Activated T-helper 1 cell treated with anti-CD3 and anti-CD28 coated beads, Interleukin-12 subunit alpha, Interleukin-12 subunit beta, Interleukin-2, Interleukin-4 antibody, amounts not matched to agents 30 ng/mL and 10 ng/mL and 1 ng/mL, durations not matched to agents 14 hours and 24 hours and 36 hours (primary cell): ENCODE measurements around the gene TBC1D9. TPM values are rescaled to one million over a fixed set of nuclear protein-coding genes. Genes with fewer than 3 reads are reported as not detected.

ENCODE experiments used
- DNase-seq: peaks from one replicate; pipeline ENCODE4 v3.0.0; 2021; ENCODE audit warnings: low spot score
- H3K27ac Mint-ChIP-seq: one replicate; pipeline ENCODE4 v1.8.0; 2021; ENCODE audit warnings: mild to moderate bottlenecking, mixed read lengths
- H3K27me3 Mint-ChIP-seq: one replicate; pipeline ENCODE4 v1.8.0; 2022; ENCODE audit warnings: mild to moderate bottlenecking, moderate library complexity, mixed read lengths; ENCODE audit not compliant: insufficient read depth
- H3K36me3 Mint-ChIP-seq: one replicate; pipeline ENCODE4 v1.8.0; 2021; ENCODE audit warnings: low read depth, mixed read lengths
- H3K4me1 Mint-ChIP-seq: one replicate; pipeline ENCODE4 v1.8.0; 2021; ENCODE audit warnings: low read depth, mixed read lengths
- H3K4me3 Mint-ChIP-seq: one replicate; pipeline ENCODE4 v1.8.0; 2021; ENCODE audit warnings: mild to moderate bottlenecking, moderate library complexity, mixed read lengths
- H3K9me3 Mint-ChIP-seq: one replicate; pipeline ENCODE4 v1.8.0; 2021; ENCODE audit warnings: mixed read lengths
- intact Hi-C: fragments of 100-400 bp; cut with micrococcal nuclease; formaldehyde crosslinking; loops from one replicate; pipeline ENCODE4 v1.15.1; 2024
- total RNA-seq: library from RNA; stranded (reverse); gene quantifications from 2 replicates; pipeline ENCODE4 v1.2.3, GENCODE V29; 2022

Gene TBC1D9
- total RNA-seq, 1 donor from 2014 or later = not detected

GRCh38 chr4:140622333-140622958 is 133.7 kb downstream of the TBC1D9 start:
- no peak overlapping the region for H3K27ac Mint-ChIP-seq
- intact Hi-C loops = no loop called here
- no peaks in the 10 kb centered on the region for H3K36me3 Mint-ChIP-seq
- DNase-seq = no peak
- H3K9me3 Mint-ChIP-seq = no peaks in the 10 kb centered on the region
- H3K4me3 Mint-ChIP-seq = no peak overlapping the region
- peaks cover 1% of the 10 kb centered on the region for H3K27me3 Mint-ChIP-seq
- no peaks in the 10 kb centered on the region for H3K4me1 Mint-ChIP-seq

- DNase-seq = no peak
- no peak overlapping the region for H3K27ac Mint-ChIP-seq
- H3K4me1 Mint-ChIP-seq = no peaks in the 10 kb centered on the region
- peaks cover 1% of the 10 kb centered on the region for H3K27me3 Mint-ChIP-seq
- intact Hi-C loops = no loop called here
- H3K4me3 Mint-ChIP-seq = no peak overlapping the region
- H3K9me3 Mint-ChIP-seq = no peaks in the 10 kb centered on the region
- H3K36me3 Mint-ChIP-seq = no peaks in the 10 kb centered on the region
These were observed 135.0 kb downstream of the TBC1D9 start for GRCh38 chr4:140621161-140621560.

GRCh38 chr4:140617499-140618248 is 138.5 kb downstream of the TBC1D9 start:
- H3K27ac Mint-ChIP-seq = no peak overlapping the region
- no peak overlapping the region for H3K4me3 Mint-ChIP-seq
- H3K4me1 Mint-ChIP-seq = no peaks in the 10 kb centered on the region
- DNase-seq = no peak
- peaks cover 3% of the 10 kb centered on the region for H3K27me3 Mint-ChIP-seq
- no peaks in the 10 kb centered on the region for H3K36me3 Mint-ChIP-seq
- intact Hi-C loops = no loop called here
- no peaks in the 10 kb centered on the region for H3K9me3 Mint-ChIP-seq

GRCh38 chr4:140615451-140615850 is 140.7 kb downstream of the TBC1D9 start:
- H3K4me1 Mint-ChIP-seq = no peaks in the 10 kb centered on the region
- H3K27ac Mint-ChIP-seq = no peak overlapping the region
- intact Hi-C loops = no loop called here
- no peaks in the 10 kb centered on the region for H3K36me3 Mint-ChIP-seq
- peaks cover 8% of the 10 kb centered on the region for H3K27me3 Mint-ChIP-seq
- no peak for DNase-seq
- no peaks in the 10 kb centered on the region for H3K9me3 Mint-ChIP-seq
- H3K4me3 Mint-ChIP-seq = no peak overlapping the region

GRCh38 chr4:140612357-140612756 is 143.8 kb downstream of the TBC1D9 start:
- H3K27ac Mint-ChIP-seq = no peak overlapping the region
- peaks cover 11% of the 10 kb centered on the region for H3K27me3 Mint-ChIP-seq
- intact Hi-C loops = no loop called here
- no peak for DNase-seq
- H3K4me3 Mint-ChIP-seq = no peak overlapping the region
- H3K9me3 Mint-ChIP-seq = no peaks in the 10 kb centered on the region
- no peaks in the 10 kb centered on the region for H3K4me1 Mint-ChIP-seq
- H3K36me3 Mint-ChIP-seq = no peaks in the 10 kb centered on the region

GRCh38 chr4:140611854-140612253 is 144.3 kb downstream of the TBC1D9 start:
- no peaks in the 10 kb centered on the region for H3K9me3 Mint-ChIP-seq
- H3K27me3 Mint-ChIP-seq = peaks cover 11% of the 10 kb centered on the region
- intact Hi-C loops = no loop called here
- H3K4me1 Mint-ChIP-seq = no peaks in the 10 kb centered on the region
- no peaks in the 10 kb centered on the region for H3K36me3 Mint-ChIP-seq
- DNase-seq = no peak
- H3K4me3 Mint-ChIP-seq = no peak overlapping the region
- H3K27ac Mint-ChIP-seq = no peak overlapping the region

GRCh38 chr4:140609548-140610425 is 146.4 kb downstream of the TBC1D9 start:
- DNase-seq = no peak
- H3K4me3 Mint-ChIP-seq = no peak overlapping the region
- intact Hi-C loops = loop anchor here (1.0 kb wide), 2 partner anchors 86 to 249 kb away; no protein-coding TSS in a partner anchor
- no peaks in the 10 kb centered on the region for H3K9me3 Mint-ChIP-seq
- no peak overlapping the region for H3K27ac Mint-ChIP-seq
- no peaks in the 10 kb centered on the region for H3K4me1 Mint-ChIP-seq
- no peaks in the 10 kb centered on the region for H3K36me3 Mint-ChIP-seq
- H3K27me3 Mint-ChIP-seq = peaks cover 13% of the 10 kb centered on the region

GRCh38 chr4:140607852-140608251 is 148.3 kb downstream of the TBC1D9 start:
- Mint-ChIP-seq H3K9me3 (no peaks in the 10 kb centered on the region), H3K36me3 (no peaks in the 10 kb centered on the region), H3K4me1 (no peaks in the 10 kb centered on the region), H3K4me3 (no peak overlapping the region), H3K27ac (no peak overlapping the region), H3K27me3 (peaks cover 13% of the 10 kb centered on the region)
- intact Hi-C loops = no loop called here
- no peak for DNase-seq

GRCh38 chr4:140604544-140604943 is 151.6 kb downstream of the TBC1D9 start:
- intact Hi-C loops = no loop called here
- Mint-ChIP-seq H3K4me1 (no peaks in the 10 kb centered on the region), H3K4me3 (no peak overlapping the region), H3K27me3 (peaks cover 3% of the 10 kb centered on the region), H3K9me3 (no peaks in the 10 kb centered on the region), H3K27ac (no peak overlapping the region), H3K36me3 (no peaks in the 10 kb centered on the region)
- no peak for DNase-seq

GRCh38 chr4:140603286-140603685 is 152.9 kb downstream of the TBC1D9 start:
- no peak for DNase-seq
- intact Hi-C loops = no loop called here
- Mint-ChIP-seq H3K4me3 (no peak overlapping the region), H3K36me3 (no peaks in the 10 kb centered on the region), H3K4me1 (no peaks in the 10 kb centered on the region), H3K9me3 (no peaks in the 10 kb centered on the region), H3K27ac (no peak overlapping the region), H3K27me3 (peaks cover 3% of the 10 kb centered on the region)

- Mint-ChIP-seq H3K4me1 (no peaks in the 10 kb centered on the region), H3K36me3 (no peaks in the 10 kb centered on the region), H3K9me3 (no peaks in the 10 kb centered on the region), H3K4me3 (no peak overlapping the region), H3K27me3 (peaks cover 3% of the 10 kb centered on the region), H3K27ac (no peak overlapping the region)
- intact Hi-C loops = no loop called here
- DNase-seq = no peak
These were observed 153.5 kb downstream of the TBC1D9 start for GRCh38 chr4:140602714-140603113.

GRCh38 chr4:140600408-140600807 is 155.8 kb downstream of the TBC1D9 start:
- DNase-seq = no peak
- H3K4me3 Mint-ChIP-seq = no peak overlapping the region
- intact Hi-C loops = no loop called here
- H3K27me3 Mint-ChIP-seq = peaks cover 4% of the 10 kb centered on the region
- no peaks in the 10 kb centered on the region for H3K4me1 Mint-ChIP-seq
- no peaks in the 10 kb centered on the region for H3K9me3 Mint-ChIP-seq
- H3K27ac Mint-ChIP-seq = no peak overlapping the region
- no peaks in the 10 kb centered on the region for H3K36me3 Mint-ChIP-seq

GRCh38 chr4:140595065-140595464 is 161.1 kb downstream of the TBC1D9 start:
- Mint-ChIP-seq H3K4me3 (no peak overlapping the region), H3K27me3 (peaks cover 29% of the 10 kb centered on the region)

More at GRCh38 chr4:140595065-140595464, 161.1 kb downstream of the TBC1D9 start:
- DNase-seq = no peak
- Mint-ChIP-seq H3K27ac (no peak overlapping the region), H3K9me3 (no peaks in the 10 kb centered on the region), H3K36me3 (no peaks in the 10 kb centered on the region), H3K4me1 (peaks cover 4% of the 10 kb centered on the region)
- intact Hi-C loops = no loop called here
